ENCODE results near the gene SNX13. TPM values are rescaled to one million over a fixed set of nuclear protein-coding genes. Genes with fewer than 3 reads are reported as not detected.

Gene SNX13
- total and polyA plus RNA-seq, 2 of the 4 experiments (the other 2 are of a cell fraction), result 9.0 to 24.9 TPM

DNA sequence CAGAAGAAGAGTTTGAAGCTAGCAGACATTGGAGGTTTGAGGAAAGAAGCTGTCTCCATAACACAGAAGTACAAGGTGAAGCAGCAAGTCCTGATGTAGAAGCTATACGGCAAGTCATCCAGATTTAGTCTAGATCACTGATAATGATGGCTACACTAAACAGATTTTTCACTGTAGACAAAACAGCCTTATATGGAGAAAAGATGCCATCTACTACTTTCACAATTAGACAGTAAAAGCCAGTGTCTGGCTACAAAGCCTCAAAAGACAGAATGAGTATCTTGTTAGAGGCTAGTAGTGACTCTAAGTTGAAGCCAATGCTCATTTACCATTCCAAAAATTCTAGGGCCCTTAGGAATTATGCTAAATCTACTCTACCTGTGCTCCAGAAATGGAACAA is 85.1 kb downstream of the SNX13 start:
- no peak overlapping the region for H2BK20ac ChIP-seq (ENCODE audit: low read depth, low read length)
- H3K36me3 ChIP-seq (ENCODE audit: control insufficient read depth, insufficient read depth, low read length), result peaks cover 2% of the 10 kb centered on the region; the same call in 1 of the 2 replicates
- H2BK5ac ChIP-seq (ENCODE audit: low read depth, low read length, poor library complexity, severe bottlenecking), result no peak overlapping the region
- dilution Hi-C loops (cut with HindIII; ENCODE audit: low sequenced_read_pairs, unreplicated experiment), result no loop called here
- no peak overlapping the region for H4K91ac ChIP-seq (ENCODE audit: insufficient read depth, low read depth, low read length)
- no peaks in the 10 kb centered on the region for H3K9me1 ChIP-seq (ENCODE audit: insufficient read depth, low read length)
- ATAC-seq (ENCODE audit: low read depth), result no peak
- H3K79me1 ChIP-seq (ENCODE audit: low read depth in 1 of 2, low read length in 2 of 2), result no peaks in the 10 kb centered on the region; a peak in 1 of 4 replicates
- DNase-seq, result no peak
- H2AFZ ChIP-seq (replicated peaks; ENCODE audit: low read length, poor library complexity), result no peak overlapping the region
- in situ Hi-C loops (cut with MboI; ENCODE audit: low sequenced_read_pairs), result no loop called here
- no peak overlapping the region for H3K27ac ChIP-seq (ENCODE audit: insufficient read depth, low read length)
- H3K4me1 ChIP-seq (ENCODE audit: control insufficient read depth, insufficient read depth, low read length), result no peaks in the 10 kb centered on the region
- H2BK15ac ChIP-seq (ENCODE audit: low read depth, low read length), result no peak overlapping the region
- H4K8ac ChIP-seq (ENCODE audit: low read depth in 2 of 2, low read length in 2 of 2), result no peak overlapping the region
- no peak overlapping the region for H3K4me3 ChIP-seq (ENCODE audit: insufficient read depth, low read depth, low read length)
- H3K23ac ChIP-seq (ENCODE audit: low read depth, low read length), result no peak overlapping the region
- no peak overlapping the region for H4K5ac ChIP-seq (ENCODE audit: low read depth, low read length)
- H3K27me3 ChIP-seq (ENCODE audit: control insufficient read depth, insufficient read depth, low read length), result no peaks in the 10 kb centered on the region
- intact Hi-C loops (cut with micrococcal nuclease), result no loop called here
- peaks cover 3% of the 10 kb centered on the region for H3K9me3 ChIP-seq (ENCODE audit: control insufficient read depth, insufficient read depth, low read length)
- no peak overlapping the region for H3K18ac ChIP-seq (ENCODE audit: low read depth, low read length)
- no peak overlapping the region for H2AK5ac ChIP-seq (ENCODE audit: low read depth, low read length)
- no TSS peak for BruUV-seq (replicated peaks)
- no peak overlapping the region for H3K4ac ChIP-seq (ENCODE audit: low read depth, low read length)
- no peak overlapping the region for H3K56ac ChIP-seq (ENCODE audit: extremely low read depth, insufficient read depth, low read length)
- no peak overlapping the region for H2BK120ac ChIP-seq (ENCODE audit: low read depth, low read length)
- ChIA-PET CTCF (interaction anchor here (0.6 kb wide), 1 partner anchor 33 kb away, joined by 3 read pairs; no protein-coding TSS in a partner anchor), POLR2A (ENCODE audit: unreplicated experiment) (no interaction called here)
- no CpG with 5 or more reads among the region's 1 CpG for WGBS, 2 experiments (ENCODE audit: extremely low coverage in 2 of 2, insufficient read length in 1 of 2)
- no peak overlapping the region for H2AK9ac ChIP-seq (replicated peaks; ENCODE audit: low read depth, low read length, poor library complexity)
- no peaks in the 10 kb centered on the region for H4K20me1 ChIP-seq (ENCODE audit: insufficient read depth, low read length)
- no peak overlapping the region for H3K4me2 ChIP-seq (ENCODE audit: low read depth, low read length)
- TF ChIP-seq NFE2L2 (IDR thresholded peaks at IDR 0.05; ENCODE audit: low read depth, low read length) (no peak), RAD21 (IDR thresholded peaks at IDR 0.05; ENCODE audit: low read length) (no peak), MXI1 (IDR thresholded peaks at IDR 0.05; ENCODE audit: borderline replicate concordance, low read depth, low read length) (no peak), MAFK (IDR thresholded peaks at IDR 0.05; ENCODE audit: low read depth, low read length) (no peak), POLR2A (IDR thresholded peaks at IDR 0.05; ENCODE audit: low read depth, low read length) (no peak), FOS (IDR thresholded peaks at IDR 0.05; ENCODE audit: low read depth, low read length) (no peak)
- TF ChIP-seq, protein P1, sequence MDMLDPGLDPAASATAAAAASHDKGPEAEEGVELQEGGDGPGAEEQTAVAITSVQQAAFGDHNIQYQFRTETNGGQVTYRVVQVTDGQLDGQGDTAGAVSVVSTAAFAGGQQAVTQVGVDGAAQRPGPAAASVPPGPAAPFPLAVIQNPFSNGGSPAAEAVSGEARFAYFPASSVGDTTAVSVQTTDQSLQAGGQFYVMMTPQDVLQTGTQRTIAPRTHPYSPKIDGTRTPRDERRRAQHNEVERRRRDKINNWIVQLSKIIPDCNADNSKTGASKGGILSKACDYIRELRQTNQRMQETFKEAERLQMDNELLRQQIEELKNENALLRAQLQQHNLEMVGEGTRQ (IDR thresholded peaks at IDR 0.05; ENCODE audit: low read depth, low read length), result no peak
- TF ChIP-seq, protein P2, sequence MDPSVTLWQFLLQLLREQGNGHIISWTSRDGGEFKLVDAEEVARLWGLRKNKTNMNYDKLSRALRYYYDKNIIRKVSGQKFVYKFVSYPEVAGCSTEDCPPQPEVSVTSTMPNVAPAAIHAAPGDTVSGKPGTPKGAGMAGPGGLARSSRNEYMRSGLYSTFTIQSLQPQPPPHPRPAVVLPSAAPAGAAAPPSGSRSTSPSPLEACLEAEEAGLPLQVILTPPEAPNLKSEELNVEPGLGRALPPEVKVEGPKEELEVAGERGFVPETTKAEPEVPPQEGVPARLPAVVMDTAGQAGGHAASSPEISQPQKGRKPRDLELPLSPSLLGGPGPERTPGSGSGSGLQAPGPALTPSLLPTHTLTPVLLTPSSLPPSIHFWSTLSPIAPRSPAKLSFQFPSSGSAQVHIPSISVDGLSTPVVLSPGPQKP (IDR thresholded peaks at IDR 0.05; ENCODE audit: borderline replicate concordance, low read depth, low read length), result no peak
- TF ChIP-seq, protein P3, sequence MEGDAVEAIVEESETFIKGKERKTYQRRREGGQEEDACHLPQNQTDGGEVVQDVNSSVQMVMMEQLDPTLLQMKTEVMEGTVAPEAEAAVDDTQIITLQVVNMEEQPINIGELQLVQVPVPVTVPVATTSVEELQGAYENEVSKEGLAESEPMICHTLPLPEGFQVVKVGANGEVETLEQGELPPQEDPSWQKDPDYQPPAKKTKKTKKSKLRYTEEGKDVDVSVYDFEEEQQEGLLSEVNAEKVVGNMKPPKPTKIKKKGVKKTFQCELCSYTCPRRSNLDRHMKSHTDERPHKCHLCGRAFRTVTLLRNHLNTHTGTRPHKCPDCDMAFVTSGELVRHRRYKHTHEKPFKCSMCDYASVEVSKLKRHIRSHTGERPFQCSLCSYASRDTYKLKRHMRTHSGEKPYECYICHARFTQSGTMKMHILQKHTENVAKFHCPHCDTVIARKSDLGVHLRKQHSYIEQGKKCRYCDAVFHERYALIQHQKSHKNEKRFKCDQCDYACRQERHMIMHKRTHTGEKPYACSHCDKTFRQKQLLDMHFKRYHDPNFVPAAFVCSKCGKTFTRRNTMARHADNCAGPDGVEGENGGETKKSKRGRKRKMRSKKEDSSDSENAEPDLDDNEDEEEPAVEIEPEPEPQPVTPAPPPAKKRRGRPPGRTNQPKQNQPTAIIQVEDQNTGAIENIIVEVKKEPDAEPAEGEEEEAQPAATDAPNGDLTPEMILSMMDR (conservative IDR thresholded peaks at IDR 0.05; ENCODE audit: low read depth, low read length), result no peak
- no peak overlapping the region for H3K9ac ChIP-seq (ENCODE audit: low read depth, low read length)
- no peak overlapping the region for H3K14ac ChIP-seq (replicated peaks; ENCODE audit: low read depth, low read length)
